ENCODE data around the gene ZNF197. TPM values are rescaled to one million over a fixed set of nuclear protein-coding genes. Genes with fewer than 3 reads are reported as not detected.

Gene ZNF197
- total RNA-seq, 1 donor from 2014 or later = 14.2 TPM

DNA sequence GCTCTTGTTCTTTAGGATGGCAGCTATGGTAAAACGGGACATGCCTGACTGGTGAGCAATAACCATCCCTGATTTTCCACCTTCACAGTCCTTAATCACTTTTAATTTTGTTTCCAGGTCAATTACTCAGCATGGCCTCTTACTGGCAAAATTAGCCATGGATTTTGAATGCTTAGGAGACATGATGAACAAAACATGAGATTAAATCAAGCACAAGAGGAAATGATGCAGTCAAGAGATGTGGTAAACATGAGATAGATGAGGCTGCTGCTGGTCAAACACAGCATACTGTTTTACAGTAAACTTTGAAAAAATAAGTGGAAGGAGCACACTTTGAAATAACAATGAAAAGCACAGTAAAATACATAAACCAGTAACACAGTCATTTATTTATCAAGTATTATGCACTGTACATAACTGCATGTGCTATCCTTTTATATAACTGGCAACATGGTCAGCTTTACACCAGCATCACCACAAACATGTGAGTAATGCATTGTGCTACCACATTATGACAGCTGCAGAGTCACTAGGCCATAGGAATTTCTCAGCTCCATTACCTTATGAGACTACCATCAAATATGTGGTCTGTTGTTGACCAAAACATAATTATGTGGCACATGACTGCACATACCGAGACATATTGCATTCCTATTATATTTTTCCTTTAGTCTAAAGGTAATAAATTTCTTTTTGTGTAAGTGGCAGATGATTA lies 57.5 kb downstream of the ZNF197 start:
- Histone ChIP-seq H3K4me3 (no peak overlapping the region), H3K36me3 (no peaks in the 10 kb centered on the region), H3K4me1 (no peaks in the 10 kb centered on the region), H3K27me3 (no peaks in the 10 kb centered on the region), H3K9me3 (peaks cover 8% of the 10 kb centered on the region), H3K27ac (no peak overlapping the region)
- intact Hi-C loops (cut with DNase I) = no loop called here
- DNase-seq = no peak
- ATAC-seq = no peak
- TF ChIP-seq, protein P1, sequence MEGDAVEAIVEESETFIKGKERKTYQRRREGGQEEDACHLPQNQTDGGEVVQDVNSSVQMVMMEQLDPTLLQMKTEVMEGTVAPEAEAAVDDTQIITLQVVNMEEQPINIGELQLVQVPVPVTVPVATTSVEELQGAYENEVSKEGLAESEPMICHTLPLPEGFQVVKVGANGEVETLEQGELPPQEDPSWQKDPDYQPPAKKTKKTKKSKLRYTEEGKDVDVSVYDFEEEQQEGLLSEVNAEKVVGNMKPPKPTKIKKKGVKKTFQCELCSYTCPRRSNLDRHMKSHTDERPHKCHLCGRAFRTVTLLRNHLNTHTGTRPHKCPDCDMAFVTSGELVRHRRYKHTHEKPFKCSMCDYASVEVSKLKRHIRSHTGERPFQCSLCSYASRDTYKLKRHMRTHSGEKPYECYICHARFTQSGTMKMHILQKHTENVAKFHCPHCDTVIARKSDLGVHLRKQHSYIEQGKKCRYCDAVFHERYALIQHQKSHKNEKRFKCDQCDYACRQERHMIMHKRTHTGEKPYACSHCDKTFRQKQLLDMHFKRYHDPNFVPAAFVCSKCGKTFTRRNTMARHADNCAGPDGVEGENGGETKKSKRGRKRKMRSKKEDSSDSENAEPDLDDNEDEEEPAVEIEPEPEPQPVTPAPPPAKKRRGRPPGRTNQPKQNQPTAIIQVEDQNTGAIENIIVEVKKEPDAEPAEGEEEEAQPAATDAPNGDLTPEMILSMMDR (IDR thresholded peaks at IDR 0.05) = no peak

DNA sequence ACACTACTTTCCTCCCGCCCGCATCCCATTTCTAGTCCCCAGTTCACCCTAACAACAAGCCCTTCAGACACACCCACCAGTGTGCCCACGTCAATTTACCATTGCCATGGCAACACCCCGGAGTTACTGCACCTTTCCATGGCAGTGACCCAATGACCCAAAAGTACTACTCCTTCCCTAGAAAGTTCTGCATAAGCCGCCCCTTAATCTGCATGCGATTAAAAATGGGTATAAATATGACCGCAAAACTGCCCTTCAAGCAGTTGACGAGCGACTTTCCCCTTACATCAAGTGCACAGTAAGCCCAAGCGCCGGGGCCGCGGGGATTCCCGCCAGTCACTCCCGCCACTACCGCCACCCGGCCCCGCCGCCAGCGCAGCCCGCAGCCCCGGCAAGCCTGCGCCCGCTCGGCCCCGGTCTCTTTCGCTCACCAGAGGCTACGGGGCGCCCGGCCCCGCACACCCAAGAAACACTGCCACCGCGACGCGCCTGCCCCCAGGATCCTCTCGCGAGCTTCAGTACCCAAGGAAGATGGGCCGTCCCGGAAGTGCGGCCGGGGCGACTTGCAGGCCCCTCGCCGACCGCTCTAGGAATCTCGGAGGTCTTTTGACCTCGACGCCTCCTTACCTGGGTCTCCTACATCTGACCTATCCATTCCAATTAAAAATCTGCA lies 60.4 kb downstream of the ZNF197 start:
- H3K4me1 ChIP-seq = no peaks in the 10 kb centered on the region
- DNase-seq (peak; percentile 89), ATAC-seq (peak; percentile 97)
- peaks cover 8% of the 10 kb centered on the region for H3K9me3 ChIP-seq
- TF ChIP-seq, protein P1 (IDR thresholded peaks at IDR 0.05) = no peak
- H3K27me3 ChIP-seq = peaks cover 9% of the 10 kb centered on the region
- H3K27ac ChIP-seq = peak overlapping the region; percentile 48
- H3K36me3 ChIP-seq = no peaks in the 10 kb centered on the region
- H3K4me3 ChIP-seq = peak overlapping the region; percentile 80
- intact Hi-C loops (cut with DNase I) = no loop called here

DNA sequence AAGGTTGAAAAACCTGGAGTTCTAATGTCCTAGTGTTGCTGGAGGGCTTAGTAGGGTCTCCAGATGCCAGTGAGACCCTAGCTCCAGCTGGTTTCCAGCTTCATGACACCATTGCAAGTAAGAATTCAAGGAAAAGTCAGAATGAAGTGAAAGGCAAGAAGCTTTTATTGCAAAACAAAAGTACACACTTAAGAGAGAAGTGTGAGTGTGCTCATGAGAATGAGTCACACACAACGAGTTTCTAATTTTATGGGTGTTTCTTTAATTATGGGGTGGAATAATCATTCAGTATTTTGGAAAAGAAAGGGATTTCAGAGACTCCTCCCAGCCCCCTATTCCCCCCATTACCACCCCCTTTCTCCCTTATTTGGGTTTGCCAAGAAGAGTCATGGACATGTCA lies 63.1 kb downstream of the ZNF197 start:
- no peak overlapping the region for H3K27ac ChIP-seq
- ATAC-seq = no peak
- TF ChIP-seq, protein P1 (IDR thresholded peaks at IDR 0.05) = no peak
- peaks cover 25% of the 10 kb centered on the region for H3K27me3 ChIP-seq
- H3K4me1 ChIP-seq = no peaks in the 10 kb centered on the region
- H3K36me3 ChIP-seq = no peaks in the 10 kb centered on the region
- intact Hi-C loops (cut with DNase I) = no loop called here
- H3K9me3 ChIP-seq = peaks cover under 1% of the 10 kb centered on the region
- DNase-seq = no peak
- H3K4me3 ChIP-seq = no peak overlapping the region

Other genes starting within 250 kb of the ZNF197 start
- gene ZNF445, start 147.4 kb upstream of the ZNF197 start, total RNA-seq = 19.8 TPM
- gene ZKSCAN7, start 69.8 kb upstream of the ZNF197 start, total RNA-seq = 3.6 TPM
- 5.9 TPM for gene ZNF660, start 40.1 kb upstream of the ZNF197 start, total RNA-seq
- 10.0 TPM for gene ZNF35, start 23.7 kb downstream of the ZNF197 start, total RNA-seq
- 4.1 TPM for gene ZNF502, start 87.6 kb downstream of the ZNF197 start, total RNA-seq
- gene ZNF501, start 104.6 kb downstream of the ZNF197 start, total RNA-seq = 4.5 TPM
- 25.2 TPM for gene KIAA1143, start 136.6 kb downstream of the ZNF197 start, total RNA-seq
- gene KIF15, start 136.8 kb downstream of the ZNF197 start, total RNA-seq = 0.81 TPM
- 14.4 TPM for gene TMEM42, start 236.9 kb downstream of the ZNF197 start, total RNA-seq
- gene TGM4, start 249.6 kb downstream of the ZNF197 start, total RNA-seq = not detected

Data from upper lobe of right lung (tissue), 1 donor.